Subcutaneous adipose tissue (tissue), 4 donors: Measurements from ENCODE around the gene HOXA13. TPM values are rescaled to one million over a fixed set of nuclear protein-coding genes. Genes with fewer than 3 reads are reported as not detected.

ENCODE experiments used
- total RNA-seq, 4 donors: library from RNA; depleted of rRNA; stranded (reverse); fragments of >200 nt; gene quantifications; one replicate each; pipeline ENCODE4 v1.1.0, GENCODE V29; 2016
- TF ChIP-seq, protein P1 (sequence below): fragments of 450-650 bp; IDR thresholded peaks from one replicate; pipeline ENCODE4 v1.5.1; 2016; ENCODE audit warnings: low read depth, mild to moderate bottlenecking, control low read depth, antibody characterized with exemption, moderate library complexity

HOXA13 gene
- total RNA-seq, 4 donors from 2014 or later: 0.44 to 0.68 (median 0.65) TPM; not detected in 1

DNA sequence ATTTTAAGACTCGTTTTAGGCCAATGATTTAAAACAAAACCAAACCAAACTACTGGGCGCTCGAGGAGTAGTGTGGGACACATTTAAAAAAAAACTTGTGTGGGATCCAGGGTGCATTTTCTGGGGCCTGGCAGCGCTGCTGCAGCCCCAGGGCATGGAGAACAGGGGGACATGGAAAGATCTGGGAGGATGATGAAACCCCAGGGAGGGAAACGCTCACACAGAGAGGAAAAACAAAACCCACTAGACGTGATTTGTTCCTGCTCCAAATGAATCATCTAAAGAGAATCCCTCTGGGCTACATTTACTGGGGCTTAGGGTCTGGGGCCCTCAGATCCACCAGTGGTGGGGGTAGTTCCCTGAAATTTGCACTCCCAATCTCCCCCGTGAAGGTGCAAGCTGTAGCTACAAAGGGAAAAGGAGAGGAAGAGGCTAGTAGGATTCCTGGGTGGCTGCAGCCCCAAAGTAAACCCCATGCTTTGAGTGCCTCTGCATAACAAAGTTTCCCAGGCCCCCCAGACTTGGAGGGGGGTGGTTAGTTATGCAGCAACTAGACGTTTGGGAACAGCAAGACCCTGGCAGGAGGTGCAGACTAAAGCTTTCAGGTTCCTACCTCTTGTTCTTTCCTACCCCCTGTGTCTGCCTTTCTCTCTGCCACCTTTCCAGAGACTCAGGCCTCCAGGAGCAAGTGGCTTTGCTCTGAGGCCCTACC is 14.5 kb upstream of the HOXA13 start:
- TF ChIP-seq, protein P1, sequence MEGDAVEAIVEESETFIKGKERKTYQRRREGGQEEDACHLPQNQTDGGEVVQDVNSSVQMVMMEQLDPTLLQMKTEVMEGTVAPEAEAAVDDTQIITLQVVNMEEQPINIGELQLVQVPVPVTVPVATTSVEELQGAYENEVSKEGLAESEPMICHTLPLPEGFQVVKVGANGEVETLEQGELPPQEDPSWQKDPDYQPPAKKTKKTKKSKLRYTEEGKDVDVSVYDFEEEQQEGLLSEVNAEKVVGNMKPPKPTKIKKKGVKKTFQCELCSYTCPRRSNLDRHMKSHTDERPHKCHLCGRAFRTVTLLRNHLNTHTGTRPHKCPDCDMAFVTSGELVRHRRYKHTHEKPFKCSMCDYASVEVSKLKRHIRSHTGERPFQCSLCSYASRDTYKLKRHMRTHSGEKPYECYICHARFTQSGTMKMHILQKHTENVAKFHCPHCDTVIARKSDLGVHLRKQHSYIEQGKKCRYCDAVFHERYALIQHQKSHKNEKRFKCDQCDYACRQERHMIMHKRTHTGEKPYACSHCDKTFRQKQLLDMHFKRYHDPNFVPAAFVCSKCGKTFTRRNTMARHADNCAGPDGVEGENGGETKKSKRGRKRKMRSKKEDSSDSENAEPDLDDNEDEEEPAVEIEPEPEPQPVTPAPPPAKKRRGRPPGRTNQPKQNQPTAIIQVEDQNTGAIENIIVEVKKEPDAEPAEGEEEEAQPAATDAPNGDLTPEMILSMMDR: no peak

DNA sequence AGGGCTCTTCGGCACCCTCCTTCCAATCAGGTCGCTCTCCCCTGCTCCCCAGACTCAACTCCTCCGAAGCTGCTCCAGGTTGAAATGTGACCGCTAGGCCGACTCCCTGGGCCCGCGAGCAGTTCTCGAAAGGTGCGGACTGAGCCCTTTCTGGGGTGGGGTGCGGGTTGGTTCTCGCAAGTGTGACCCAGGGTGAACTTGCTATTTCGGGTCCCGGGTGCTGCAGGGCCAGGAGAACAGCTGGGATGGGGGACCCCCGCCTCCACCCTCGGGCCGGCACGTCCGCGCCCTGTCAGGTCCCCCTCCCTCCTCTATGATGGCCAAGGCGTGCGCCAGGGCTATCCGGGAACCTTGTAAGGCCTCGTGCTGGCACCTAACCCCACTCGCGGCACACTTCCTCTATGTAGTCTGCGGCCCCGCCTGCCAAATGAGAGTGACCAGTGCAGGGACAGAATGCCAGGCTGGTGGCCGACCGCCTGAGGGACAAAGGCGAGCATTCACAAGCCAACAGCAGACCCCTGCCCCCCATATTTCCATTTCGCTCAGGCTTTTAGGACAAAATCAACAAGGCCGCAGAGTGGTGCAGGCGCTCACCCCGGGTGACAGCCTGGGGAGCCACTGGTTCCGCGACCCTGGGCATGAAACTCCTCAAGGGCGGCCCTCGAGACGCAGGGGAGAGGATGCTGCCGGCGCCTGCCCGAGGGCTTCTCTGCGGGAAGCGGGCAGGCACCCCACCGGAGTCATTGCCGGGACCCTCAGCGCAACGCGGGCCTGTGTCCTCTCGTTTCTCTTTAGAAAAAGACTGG is 13.7 kb upstream of the HOXA13 start:
- TF ChIP-seq, protein P1: no peak

DNA sequence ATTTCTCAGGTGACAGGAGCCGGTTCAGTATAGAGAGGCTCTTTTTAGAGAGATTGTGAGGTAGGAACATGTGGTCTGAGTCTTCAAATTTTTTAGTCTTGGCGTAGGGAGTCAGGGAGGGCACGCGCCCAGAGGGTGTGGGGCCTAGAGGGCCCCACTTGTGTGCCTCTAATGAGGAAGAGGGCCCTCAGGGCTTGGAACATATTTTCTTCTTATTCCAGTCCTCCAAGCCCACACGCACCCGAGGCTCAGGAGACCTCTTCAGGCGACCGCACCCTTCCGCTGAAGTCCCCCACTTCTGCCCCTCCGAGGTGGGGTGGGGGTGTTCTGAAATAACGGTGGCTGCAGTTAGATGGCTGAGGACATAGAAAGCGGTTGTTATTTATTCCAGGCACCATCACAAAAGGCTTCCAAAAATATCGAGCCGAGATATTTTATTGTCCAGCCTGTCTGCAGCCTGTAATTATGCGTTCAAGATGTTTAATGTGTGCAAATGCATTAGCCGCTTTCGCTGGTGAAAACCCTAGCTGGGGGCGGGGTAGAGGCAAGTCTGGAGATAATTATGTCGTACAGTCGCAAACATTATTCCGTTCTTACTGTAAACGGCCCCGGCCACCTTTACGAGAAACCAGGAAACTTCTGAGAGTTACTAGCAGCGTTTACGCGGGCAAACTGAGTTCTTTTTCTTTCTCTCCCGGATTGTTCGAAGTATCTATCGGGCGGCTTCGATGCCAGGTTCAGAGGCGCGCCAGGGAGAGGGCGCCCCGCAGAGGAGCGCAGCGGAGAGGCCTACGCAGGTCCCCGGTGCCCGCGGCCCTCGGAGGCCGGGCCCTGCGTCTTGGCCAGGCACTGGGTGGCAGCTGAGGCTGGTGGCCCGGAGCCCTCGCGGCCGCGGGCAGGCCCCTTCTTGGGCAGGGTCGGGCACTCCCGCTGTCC is 12.9 kb upstream of the HOXA13 start:
- TF ChIP-seq, protein P1: no peak

DNA sequence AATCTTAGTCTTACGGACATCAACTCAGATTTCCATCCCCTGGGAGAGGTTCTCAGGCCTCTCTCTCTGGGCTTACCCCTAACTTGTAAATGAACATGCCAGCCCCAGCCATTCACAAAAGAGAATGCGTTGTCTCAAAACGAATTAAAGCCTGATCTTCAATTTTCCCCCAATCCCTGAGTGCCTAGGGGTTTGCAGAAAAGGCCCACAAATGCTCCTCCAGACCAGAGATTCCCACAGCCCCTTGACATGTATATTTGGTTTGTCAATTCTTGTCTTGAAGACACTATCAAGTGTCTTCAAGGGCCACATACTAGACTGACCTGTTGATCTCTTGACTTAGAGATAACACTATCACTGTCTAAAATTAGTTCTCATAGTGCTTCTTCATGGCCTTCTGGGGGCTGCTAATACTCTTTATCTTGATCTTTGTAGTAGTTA is 11.9 kb upstream of the HOXA13 start:
- TF ChIP-seq, protein P1: no peak

DNA sequence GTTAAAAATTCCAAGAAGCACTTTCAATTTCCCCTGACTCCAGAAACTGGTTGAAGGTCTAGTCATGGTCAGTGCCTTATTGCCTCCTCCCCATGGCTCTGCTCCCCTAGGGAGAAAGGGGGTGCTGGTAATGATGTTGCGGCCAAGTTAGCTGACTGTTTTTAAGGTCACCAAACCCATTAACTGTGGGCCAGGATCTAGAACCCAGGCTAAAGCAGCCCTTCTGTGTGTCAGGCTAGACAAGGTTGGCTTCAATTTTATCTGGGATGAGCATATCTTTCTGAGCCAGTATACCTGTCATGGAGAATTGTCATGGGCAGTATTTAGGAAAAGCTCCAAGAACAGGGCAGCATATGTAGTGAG is 11.2 kb upstream of the HOXA13 start:
- TF ChIP-seq, protein P1: no peak

DNA sequence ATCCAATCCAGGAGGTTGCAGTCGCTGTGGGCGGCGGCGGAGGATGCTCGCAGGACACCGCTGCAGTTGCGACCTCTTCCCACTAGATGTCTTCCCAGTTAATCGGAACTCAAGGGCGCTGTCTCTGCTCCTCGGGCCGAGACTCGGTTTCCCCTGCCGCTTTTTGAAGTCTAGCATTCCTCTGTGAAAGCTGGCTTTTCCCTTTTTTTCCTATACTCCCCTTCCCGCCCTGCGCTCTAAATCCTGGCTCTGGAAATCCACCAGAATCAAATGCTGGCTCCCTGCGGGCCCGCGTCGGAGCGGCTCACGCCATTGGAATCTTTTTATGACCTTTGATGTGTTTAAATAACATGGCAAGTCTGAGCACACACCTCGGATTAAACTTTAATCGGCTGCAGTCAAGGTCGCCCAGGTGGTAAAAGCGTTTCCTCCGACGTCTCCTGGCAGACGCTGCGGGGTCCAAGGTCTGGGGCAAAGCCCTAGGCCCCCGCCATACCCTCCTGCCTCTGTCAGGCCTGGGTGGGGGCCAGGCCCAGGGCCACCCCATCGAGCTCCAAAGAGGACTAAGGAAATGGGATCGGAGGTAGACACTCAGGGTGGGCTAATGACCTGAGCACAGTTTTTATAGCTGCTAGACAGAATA is 10.7 kb upstream of the HOXA13 start:
- TF ChIP-seq, protein P1: no peak
